ENCODE results near the gene SLC7A6OS.
A peak's percentile ranks its signal among the peaks of the same experiment; 100 is the strongest.

SLC7A6OS gene

DNA sequence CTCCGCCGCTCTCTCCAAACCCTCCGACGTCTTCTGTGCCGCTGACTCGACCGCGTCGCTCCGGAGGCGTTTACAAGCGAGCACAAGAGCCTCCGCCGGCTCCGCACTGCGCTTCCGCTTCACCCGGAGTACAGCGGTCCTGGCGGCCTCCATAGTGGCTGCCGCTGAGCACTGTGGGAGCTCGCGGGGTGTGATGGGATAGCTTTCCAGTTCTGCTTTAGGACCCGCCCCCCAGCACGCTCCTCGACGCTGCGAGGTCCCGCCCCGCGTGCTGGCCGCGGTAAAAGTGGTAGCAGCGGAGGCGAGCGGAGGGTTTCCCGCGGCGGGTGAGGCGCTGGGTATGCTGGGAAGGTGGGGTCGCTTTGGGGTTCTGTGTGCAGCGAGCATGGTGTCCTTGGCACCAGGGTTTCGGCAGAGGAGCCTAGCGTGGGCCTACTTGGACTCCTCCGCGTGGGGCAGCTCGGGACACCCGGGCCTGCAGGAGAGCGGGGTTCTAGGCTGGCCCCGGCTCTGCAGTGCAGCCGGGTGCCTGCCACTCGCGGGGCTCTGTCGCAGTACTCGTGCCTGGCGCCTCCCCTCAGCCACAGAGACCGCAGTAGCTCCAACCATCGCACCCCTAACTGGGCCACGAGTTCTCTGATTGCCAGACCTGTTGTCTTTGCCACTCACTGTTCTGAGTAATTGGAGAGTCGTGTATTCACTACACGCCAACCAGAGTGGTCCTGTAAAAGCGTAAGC, at the start of gene SLC7A6OS, which contains the start of gene PRMT7:
Gene SLC7A6OS (minus strand): TSS at position 173 of the 738 bp plus-strand sequence. CDS start 20 bp downstream, at position 153.
Gene PRMT7 (plus strand): TSS at position 246 of the 738 bp plus-strand sequence. CDS start 4,961 bp downstream, outside the sequence.
- DNase-seq = peak; percentile 97

- DNase-seq = no peak
These were observed 48.8 kb upstream of the SLC7A6OS start for GRCh38 chr16:68359398-68360191.

DNA sequence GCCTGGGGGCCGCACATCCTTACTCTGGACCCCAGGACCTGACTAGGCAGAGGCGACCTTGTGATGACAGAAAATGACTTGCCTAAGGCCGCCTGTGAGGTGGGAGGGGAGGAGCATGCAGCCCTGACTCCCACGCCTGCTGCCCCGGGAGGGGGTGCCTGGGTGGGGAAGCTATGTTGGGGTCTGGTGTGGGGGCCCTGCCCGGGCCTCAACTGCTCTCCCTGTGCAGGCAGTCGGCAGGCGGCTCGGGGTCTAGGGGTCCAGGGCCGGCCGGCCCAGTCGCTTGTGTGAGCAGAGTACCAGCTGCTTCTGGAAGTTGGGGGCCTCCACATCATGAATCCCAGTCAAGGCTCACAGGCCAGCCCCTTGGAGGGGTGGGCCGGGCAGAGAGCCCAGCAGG, 48.2 kb upstream of the SLC7A6OS start:
- no peak for DNase-seq

GRCh38 chr16:68357923-68358322, 47.2 kb upstream of the SLC7A6OS start:
- DNase-seq = no peak

DNA sequence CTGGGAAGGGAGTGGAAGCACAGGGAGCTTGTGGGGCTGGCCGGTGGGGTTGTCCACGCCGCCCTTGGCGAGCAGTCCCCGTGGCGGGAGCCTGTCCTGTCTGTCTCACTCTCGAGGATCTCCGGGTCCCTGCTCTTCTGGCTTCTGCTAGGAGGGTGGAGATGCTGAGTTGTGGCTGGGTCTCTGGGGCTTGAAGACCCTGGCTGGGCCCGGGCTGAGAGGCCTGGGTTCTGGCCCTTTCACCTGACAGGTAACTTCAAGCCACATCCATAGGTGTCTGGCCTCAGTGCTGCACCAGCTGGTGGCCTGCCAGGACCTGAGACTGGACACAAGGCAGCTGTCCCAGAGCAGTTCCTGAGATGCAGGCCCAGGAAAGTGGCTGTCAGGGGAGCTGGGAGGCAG, 46.8 kb upstream of the SLC7A6OS start:
- no peak for DNase-seq

GRCh38 chr16:68356919-68357286, 46.2 kb upstream of the SLC7A6OS start:
- DNase-seq = no peak

DNA sequence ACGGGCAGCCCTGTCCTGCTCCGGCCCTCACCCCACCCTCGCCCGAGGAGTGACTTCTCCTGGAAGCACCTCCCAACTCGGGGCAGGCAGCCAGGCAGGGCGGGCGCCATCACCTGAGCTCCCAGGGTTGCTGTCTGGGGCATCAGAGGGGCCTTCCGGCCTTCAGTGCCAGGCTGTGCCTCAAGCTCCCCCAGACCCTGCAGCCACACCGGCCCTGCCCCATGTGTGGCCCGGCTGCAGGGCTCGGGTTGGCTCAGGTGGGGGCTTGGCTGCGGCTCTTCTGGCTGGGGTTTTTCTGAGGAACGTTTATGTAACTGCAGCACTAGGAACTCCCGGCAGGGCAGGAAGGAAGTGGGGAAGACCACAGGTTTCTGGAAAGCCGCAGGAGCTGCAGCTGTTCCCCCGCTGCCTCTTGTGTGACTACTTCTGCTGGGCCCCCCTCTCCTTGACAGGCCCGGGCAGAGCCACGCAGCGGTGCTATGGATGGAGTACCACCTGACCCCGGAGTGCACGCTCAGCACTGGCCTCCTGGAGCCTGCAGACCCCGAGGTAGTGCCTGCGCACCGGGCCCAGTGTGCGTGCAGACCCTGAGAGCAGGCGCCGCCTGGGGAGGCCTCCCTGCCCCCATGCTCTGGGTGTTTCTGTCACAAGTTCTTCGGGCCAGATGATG, 45.6 kb upstream of the SLC7A6OS start:
- no peak for DNase-seq

DNA sequence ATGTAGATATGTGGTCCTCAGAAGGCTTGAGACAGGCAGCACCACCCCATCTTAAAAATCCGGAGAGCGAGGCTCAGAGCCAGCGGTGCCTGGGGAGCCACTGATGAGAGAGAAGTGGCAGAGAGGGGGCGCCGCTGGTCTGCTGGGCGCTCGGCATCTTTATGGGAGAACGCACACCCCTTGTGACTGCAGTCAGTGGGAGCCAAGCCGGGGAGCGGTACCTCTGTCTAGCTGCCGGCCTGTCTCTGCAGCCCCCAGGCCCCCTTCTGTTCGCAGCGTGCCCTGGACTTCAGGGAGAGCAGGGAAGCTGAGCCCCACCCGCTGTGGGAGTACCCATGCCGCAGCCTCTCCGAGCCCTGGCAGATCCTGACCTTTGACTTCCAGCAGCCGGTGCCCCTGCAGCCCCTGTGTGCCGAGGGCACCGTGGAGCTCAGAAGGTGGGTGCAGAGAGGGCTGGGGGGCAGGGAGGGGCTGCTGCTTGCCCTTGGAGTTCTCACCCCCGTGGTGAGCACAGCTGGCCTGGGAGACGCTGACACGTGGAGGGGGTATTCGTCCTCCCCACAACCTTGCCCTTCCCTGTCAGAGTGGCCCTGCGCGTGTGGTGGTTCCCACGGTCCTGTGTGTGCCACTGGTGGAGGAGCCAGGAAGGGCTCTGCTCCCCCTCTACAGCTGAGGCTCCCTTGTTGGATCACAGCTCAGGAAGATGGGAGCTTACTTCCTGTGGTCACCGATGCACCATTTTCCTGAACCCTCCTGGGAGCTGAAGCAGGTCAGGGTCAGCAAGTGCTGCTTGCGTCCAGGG, 44.9 kb upstream of the SLC7A6OS start:
- DNase-seq = peak; percentile 22

DNA sequence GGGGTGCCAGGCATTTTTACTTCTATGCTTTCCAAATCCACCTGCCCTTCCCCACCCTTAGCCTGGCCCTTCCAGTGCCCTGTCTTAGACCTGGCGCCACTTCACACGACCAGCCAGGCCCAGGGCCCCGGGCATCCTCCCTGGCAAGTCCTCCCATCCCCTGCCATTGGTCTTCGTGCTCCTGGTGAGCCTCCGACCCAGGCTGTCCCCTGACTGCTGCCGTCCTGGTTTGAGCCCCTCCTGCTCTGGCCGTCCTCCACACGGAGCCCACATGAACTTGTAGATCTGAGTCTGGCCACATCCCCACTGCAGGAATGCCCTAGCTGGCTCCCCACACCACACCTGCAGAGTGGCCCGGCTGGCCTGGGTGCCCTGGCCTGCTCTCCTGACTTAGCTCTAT, 44.1 kb upstream of the SLC7A6OS start:
- DNase-seq = no peak

DNA sequence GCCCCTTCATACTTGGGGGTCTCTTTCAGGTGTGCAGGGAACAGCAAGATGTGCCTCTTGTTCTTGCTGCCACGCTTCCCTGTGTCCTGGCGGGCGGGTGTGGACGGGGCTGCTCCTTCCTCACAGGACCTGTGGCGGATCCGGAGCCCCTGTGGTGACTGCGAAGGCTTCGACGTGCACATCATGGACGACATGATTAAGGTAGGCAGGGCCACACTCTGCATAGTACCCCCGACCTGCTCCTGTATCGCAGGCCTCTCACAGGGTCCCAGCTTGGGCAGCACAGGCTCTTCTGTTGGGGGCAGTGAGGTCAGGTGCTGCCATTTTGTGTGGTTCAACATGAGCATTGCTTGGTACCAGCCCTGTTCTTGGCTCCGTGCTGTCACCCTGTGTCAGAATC, 42.6 kb upstream of the SLC7A6OS start:
- DNase-seq = no peak

DNA sequence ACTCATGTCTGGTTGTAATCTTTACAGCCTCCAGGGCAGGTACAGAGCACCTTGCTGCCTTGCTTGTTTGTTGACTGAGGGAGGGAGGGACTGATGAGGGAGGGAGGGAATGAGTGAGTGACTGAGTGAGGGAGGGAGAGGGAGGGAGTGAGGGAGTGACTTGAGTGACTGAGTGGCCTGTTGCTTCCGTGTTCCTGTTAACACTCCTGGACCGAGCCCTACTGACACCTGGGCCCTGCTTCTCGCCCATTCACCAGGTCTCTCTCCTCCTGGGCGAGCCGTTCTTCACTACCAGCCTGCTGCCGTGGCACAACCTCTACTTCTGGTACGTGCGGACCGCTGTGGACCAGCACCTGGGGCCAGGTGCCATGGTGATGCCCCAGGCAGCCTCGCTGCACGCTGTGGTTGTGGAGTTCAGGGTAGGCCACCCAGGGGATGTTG, 41.3 kb upstream of the SLC7A6OS start:
- no peak for DNase-seq

- no peak for DNase-seq
These were observed 40.7 kb upstream of the SLC7A6OS start for GRCh38 chr16:68351463-68351862.

GRCh38 chr16:68350813-68351350, 40.1 kb upstream of the SLC7A6OS start:
- DNase-seq = no peak

DNA sequence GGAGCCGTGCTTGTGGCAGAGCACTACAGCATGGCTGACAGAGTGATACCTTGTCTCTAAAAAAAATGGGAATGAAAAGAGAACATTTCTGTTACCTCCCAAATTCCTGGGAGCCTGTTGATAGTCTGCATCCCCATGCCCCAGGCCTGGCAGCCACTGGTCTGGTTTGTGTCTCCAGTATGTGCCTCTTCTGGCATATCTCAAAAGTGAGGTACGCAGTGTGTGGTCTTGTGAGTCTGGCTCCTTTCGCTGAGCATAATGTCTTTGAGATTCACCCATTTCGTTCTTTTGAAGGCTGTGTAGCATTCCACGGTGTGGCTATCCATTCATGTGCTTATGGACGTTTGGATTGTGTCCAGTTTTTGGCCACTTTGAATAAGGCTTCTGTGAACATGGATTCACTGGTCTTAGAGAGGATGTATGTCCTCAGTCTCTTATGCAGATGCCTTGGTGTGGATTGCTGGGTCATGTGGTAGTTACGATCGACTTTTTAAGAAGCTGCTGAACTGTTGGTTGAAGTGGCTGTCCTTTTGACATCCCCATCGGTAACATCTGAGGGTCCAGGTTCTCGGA, 39.2 kb upstream of the SLC7A6OS start:
- DNase-seq = no peak

- DNase-seq = no peak
These were observed 38.1 kb upstream of the SLC7A6OS start for GRCh38 chr16:68348639-68349445.

GRCh38 chr16:68347605-68348004, 36.9 kb upstream of the SLC7A6OS start:
- no peak for DNase-seq

DNA sequence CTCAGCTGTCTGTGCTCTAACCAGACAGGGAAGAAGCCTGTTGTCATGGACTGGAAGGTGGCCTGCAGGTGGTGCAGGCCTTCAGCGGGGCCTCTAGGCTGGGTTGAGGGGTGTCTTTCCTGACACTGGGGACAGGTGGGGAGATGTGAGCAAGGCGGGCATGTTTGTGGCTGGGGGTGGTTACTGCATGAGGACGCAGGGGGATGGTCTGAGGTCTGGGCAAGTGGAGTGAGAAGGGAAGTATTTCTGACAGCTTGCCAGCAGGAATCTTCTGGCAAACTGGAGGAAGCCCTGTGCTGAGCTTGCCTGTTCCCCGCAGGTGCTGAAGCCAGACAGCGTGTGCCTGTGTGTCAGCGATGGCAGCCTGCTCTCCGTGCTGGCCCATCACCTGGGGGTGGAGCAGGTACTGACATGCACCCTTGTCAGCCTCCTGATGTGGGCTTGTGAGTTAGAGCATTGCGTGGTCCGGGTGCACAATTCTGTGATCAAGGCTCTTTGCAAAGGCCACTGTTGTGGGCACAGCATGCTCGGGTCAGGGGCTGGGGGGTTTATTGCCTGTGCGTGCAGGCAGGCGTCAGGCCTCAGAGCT, 36.2 kb upstream of the SLC7A6OS start:
- DNase-seq = no peak

- no peak for DNase-seq
These were observed 35.4 kb upstream of the SLC7A6OS start for GRCh38 chr16:68345958-68346635.

- no peak for DNase-seq
These were observed 34.6 kb upstream of the SLC7A6OS start for GRCh38 chr16:68345351-68345810.

GRCh38 chr16:68344252-68344651, 33.5 kb upstream of the SLC7A6OS start:
- DNase-seq = no peak

Measured in 8988T (cell line).